Heart left ventricle (tissue), 16 donors: ENCODE data around the gene MLN. TPM values are rescaled to one million over a fixed set of nuclear protein-coding genes. Genes with fewer than 3 reads are reported as not detected.
A peak's percentile ranks its signal among the peaks of the same experiment; 100 is the strongest.

Experiments used
- ATAC-seq, 4 donors: fragments of 200-7000 bp; cut with Tn5 transposase; one replicate each; pipeline ENCODE4 v1.9.1; 2020 to 2022; ENCODE audit warnings: moderate library complexity in 4 of 4, mild to moderate bottlenecking in 3 of 4, moderate number of reproducible peaks in 1 of 4
- DNase-seq, 5 donors: peaks; one replicate each; pipeline ENCODE4 v3.0.0-alpha.2; 2020
- H3K27ac ChIP-seq, 12 donors: fragments of 200-600 bp; sonication (generic) in 4 of 12; one replicate each; pipeline versions ENCODE4 v1.5.0 to v1.8.0; 2016 to 2022; ENCODE audit warnings: mild to moderate bottlenecking in 2 of 12
- H3K27me3 ChIP-seq, 9 donors: fragments of 200-600 bp; sonication (generic) in 2 of 9; one replicate each; pipeline versions ENCODE4 v1.5.1 to v1.8.0; 2016 to 2022; ENCODE audit warnings: mild to moderate bottlenecking in 3 of 9
- H3K36me3 ChIP-seq, 9 donors: fragments of 200-600 bp; sonication (generic) in 2 of 9; one replicate each; pipeline versions ENCODE4 v1.5.0 to v1.8.0; 2018 to 2022; ENCODE audit warnings: mild to moderate bottlenecking in 2 of 9
- H3K4me1 ChIP-seq, 12 donors: fragments of 200-600 bp; sonication (generic) in 4 of 12; one replicate each; pipeline versions ENCODE4 v1.5.0 to v1.8.0; 2016 to 2022; ENCODE audit warnings: mild to moderate bottlenecking in 3 of 12
- H3K4me3 ChIP-seq, 12 donors: fragments of 200-600 bp; sonication (generic) in 4 of 12; one replicate each; pipeline versions ENCODE4 v1.5.0 to v1.8.0; 2017 to 2022; ENCODE audit warnings: mild to moderate bottlenecking in 9 of 12, moderate library complexity in 4 of 12
- H3K9me3 ChIP-seq, 12 donors: fragments of 200-600 bp; sonication (generic) in 4 of 12; one replicate each; pipeline versions ENCODE4 v1.5.0 to v1.8.0; 2016 to 2022; ENCODE audit warnings: mild to moderate bottlenecking in 1 of 12
- CTCF ChIP-seq, 12 donors: fragments of 200-600 bp; sonication (generic) in 4 of 12; IDR thresholded peaks; one replicate each; pipeline versions ENCODE4 v1.5.0 to v1.8.0; 2018 to 2022; ENCODE audit warnings: antibody characterized with exemption in 12 of 12, mild to moderate bottlenecking in 5 of 12
- POLR2A ChIP-seq, 2 donors: fragments of 450-650 bp; IDR thresholded peaks; one replicate each; pipeline ENCODE4 v1.6.1; 2017; ENCODE audit warnings: antibody characterized with exemption in 2 of 2, mild to moderate bottlenecking in 2 of 2, moderate library complexity in 2 of 2
- WGBS, 4 donors: extraction: QIAGEN DNeasy Blood & Tissue Kit in 2 of 4; methylation state at CpG; one replicate each; pipeline versions ENCODE4 v1.1.5 to v1.1.7; 2013 to 2018; 5-methylcytosine and 5-hydroxymethylcytosine counted together
- intact Hi-C, 10 donors: fragments of 100-400 bp; cut with DNase I; formaldehyde crosslinking; loops; one replicate each; pipeline versions ENCODE4 v1.11.1 to v1.14.2; 2022
- polyA plus RNA-seq, 2 donors: library from polyadenylated mRNA; stranded (reverse); fragments of 200-250 nt; gene quantifications; one replicate each; pipeline ENCODE4 v1.2.3, GENCODE V29; 2013
- total RNA-seq, 9 donors: library from RNA; depleted of rRNA in 2 of 9; stranded (reverse); fragments of >200 nt in 2 of 9; fragmentation: NEBNext Ultra II Directional in 3 of 9; extraction: Animal tissue kit (Norgen Biotek cat#: 25700) in 3 of 9; gene quantifications; one replicate each; pipeline versions ENCODE4 v1.1.0 to v1.2.4, GENCODE V29; 2016 to 2023
- donor health status: ischemic (EF 13 %, LVEDD 7.1; RV severe dilation, severe dysfunction).
- donor health status: healthy with polysubstance abuse.
- donor health status: DM: no; HTN: yes; CAD: no.
- donor health status: DM: no; HTN: no; CAD: no.
- donor health status: ischemic (EF 25% LVEDD 6.9; RV normal size, moderate dysfunction).
- donor health status: ischemic (EF 25% LVEDD 5.7; RV mildly dilated, moderate dysfunction).
- donor health status: healthy.
- donor health status: DM: yes; HTN: yes; CAD: no.
- donor health status: ischemic (EF 35%, LVEDD 5.7; RV mildly dilated, moderate dysfunction).
- donor health status: nonischemic (EF 11% LVEDD 7.7; RV severe dilation, severe dysfunction).
- donor health status: DM: yes; HTN: yes; CAD: no.
- donor health status: PGD.
- donor health status: ischemic (EF 29% LVEDD 5.4; RV normal size, mild dysfunction).
- donor health status: nonischemic (EF 23%, LVEDD 6.1; RV moderate dilation, normal function).

The MLN gene
- total and polyA plus RNA-seq, 11 donors = not detected

GRCh38 chr6:33745548-33745947, 58.3 kb downstream of the MLN start:
- 52 to 63% (median 57%) methylated on average over 7 of the region's 7 CpGs for WGBS, 4 donors
- intact Hi-C loops = loop anchor here in 1 of 10 donors (2.0 kb wide), 1 partner anchor 35 kb away; the partner anchor contains the start of gene UQCC2
- TF ChIP-seq POLR2A (IDR thresholded peaks at IDR 0.05) = no peak
- TF ChIP-seq CTCF (IDR thresholded peaks at IDR 0.05) = no peak
- DNase-seq (no peak), ATAC-seq (peak in 1 of 4 donors; percentile 3)
- H3K9me3 ChIP-seq = no peaks in the 10 kb centered on the region
- H3K27me3 ChIP-seq = peaks cover 0 to 5% (median 0%) of the 10 kb centered on the region in 9 donors
- peaks cover 0 to 55% (median 21%) of the 10 kb centered on the region in 12 donors for H3K4me1 ChIP-seq
- H3K36me3 ChIP-seq = peaks cover 0 to 7% (median 0%) of the 10 kb centered on the region in 9 donors
- H3K4me3 ChIP-seq = peak overlapping the region; percentile 42 to 80 (median 57)
- H3K27ac ChIP-seq = peak overlapping the region; percentile 74 to 99 (median 92)

- H3K27ac ChIP-seq = peak overlapping the region; percentile 74 to 99 (median 92)
- ATAC-seq (peak in 3 of 4 donors; percentile 2 to 30 (median 8)), DNase-seq (peak in 1 of 5 donors; percentile 40)
- intact Hi-C loops = loop anchor here in 1 of 10 donors (1.0 to 5.0 kb wide), 3 partner anchors 17 to 158 kb away; partner anchors contain the start of gene UQCC2
- H3K36me3 ChIP-seq = peaks cover 0 to 7% (median 0%) of the 10 kb centered on the region in 9 donors
- peaks cover 0 to 5% (median 0%) of the 10 kb centered on the region in 9 donors for H3K27me3 ChIP-seq
- no peak for TF ChIP-seq CTCF (IDR thresholded peaks at IDR 0.05)
- no peak for TF ChIP-seq POLR2A (IDR thresholded peaks at IDR 0.05)
- peak overlapping the region in 11 of 12 donors; percentile 42 to 80 (median 57) for H3K4me3 ChIP-seq
- H3K4me1 ChIP-seq = peaks cover 0 to 60% (median 21%) of the 10 kb centered on the region in 12 donors
- WGBS, 4 donors = 48 to 69% (median 54%) methylated on average over 7 to 13 of the region's 13 CpGs
- no peaks in the 10 kb centered on the region for H3K9me3 ChIP-seq
These were observed 58.8 kb downstream of the MLN start for GRCh38 chr6:33744895-33745546.

Other genes starting within 250 kb of the MLN start
- gene BAK1, start 223.7 kb downstream of the MLN start, total RNA-seq = 10 to 100 TPM; 13.9 to 33.4 (median 18.9) TPM
- 10 to 100 TPM; 18.1 to 55.3 TPM for gene BAK1, start 223.7 kb downstream of the MLN start, polyA plus RNA-seq
- gene ITPR3, start 182.7 kb downstream of the MLN start, total RNA-seq = 10 to 100 TPM in 2 of 9 donors, 1 to 10 TPM in 7; 4.8 to 33.5 (median 7.8) TPM
- 1 to 10 TPM; 6.1 to 8.9 TPM for gene ITPR3, start 182.7 kb downstream of the MLN start, polyA plus RNA-seq
- gene UQCC2, start 92.3 kb downstream of the MLN start, total RNA-seq = 100 to 1,000 TPM in 8 of 9 donors, 10 to 100 TPM in 1; 88.5 to 298 (median 195) TPM
- 100 to 1,000 TPM; 123 to 496 TPM for gene UQCC2, start 92.3 kb downstream of the MLN start, polyA plus RNA-seq
- gene IP6K3, start 57.1 kb downstream of the MLN start, total RNA-seq = 10 to 100 TPM; 11.7 to 72.4 (median 30.8) TPM
- 10 to 100 TPM; 16.9 to 59.2 TPM for gene IP6K3, start 57.1 kb downstream of the MLN start, polyA plus RNA-seq
- gene LEMD2, start 14.9 kb downstream of the MLN start, total RNA-seq = 10 to 100 TPM; 21.2 to 41.5 (median 25.7) TPM
- 10 to 100 TPM; 29.9 to 51.3 TPM for gene LEMD2, start 14.9 kb downstream of the MLN start, polyA plus RNA-seq